Parathyroid adenoma (tissue), 2 donors: ENCODE results near the gene EML6.

Experiments
- H2AFZ ChIP-seq: fragments of 300-600 bp; sonication (generic); one replicate; pipeline ENCODE4 v1.7.0; 2017; ENCODE audit warnings: antibody characterized with exemption, mild to moderate bottlenecking
- H3K27ac ChIP-seq: fragments of 300-600 bp; sonication (generic); one replicate; pipeline ENCODE4 v1.7.0; 2017
- H3K27me3 ChIP-seq: fragments of 300-600 bp; sonication (generic); one replicate; pipeline ENCODE4 v1.7.0; 2017; ENCODE audit warnings: low read length; ENCODE audit not compliant: control insufficient read depth, insufficient read depth
- H3K36me3 ChIP-seq: fragments of 300-600 bp; sonication (generic); one replicate; pipeline ENCODE4 v1.7.0; 2017; ENCODE audit warnings: low read length; ENCODE audit not compliant: control insufficient read depth, insufficient read depth
- H3K4me1 ChIP-seq: fragments of 300-600 bp; sonication (generic); one replicate; pipeline ENCODE4 v1.7.0; 2017; ENCODE audit warnings: control low read depth
- H3K4me2 ChIP-seq: fragments of 300-600 bp; sonication (generic); one replicate; pipeline ENCODE4 v1.7.0; 2017; ENCODE audit warnings: low read length
- H3K4me3 ChIP-seq: fragments of 300-600 bp; sonication (generic); one replicate; pipeline ENCODE4 v1.7.0; 2017; ENCODE audit warnings: low read depth, low read length
- H3K79me2 ChIP-seq: fragments of 300-600 bp; sonication (generic); one replicate; pipeline ENCODE4 v1.7.0; 2017; ENCODE audit warnings: control low read depth
- H3K9ac ChIP-seq: fragments of 300-600 bp; sonication (generic); one replicate; pipeline ENCODE4 v1.7.0; 2017; ENCODE audit warnings: mild to moderate bottlenecking
- H3K9me3 ChIP-seq: fragments of 300-600 bp; sonication (generic); one replicate; pipeline ENCODE4 v1.7.0; 2017; ENCODE audit warnings: low read length; ENCODE audit not compliant: control insufficient read depth
- TF ChIP-seq, protein P1 (sequence below): fragments of 300-600 bp; sonication (generic); IDR thresholded peaks from one replicate; pipeline ENCODE4 v1.7.0; 2017; ENCODE audit warnings: antibody characterized with exemption, mild to moderate bottlenecking
- donor health status: primary hyperparathyroidism.

EML6 gene

DNA sequence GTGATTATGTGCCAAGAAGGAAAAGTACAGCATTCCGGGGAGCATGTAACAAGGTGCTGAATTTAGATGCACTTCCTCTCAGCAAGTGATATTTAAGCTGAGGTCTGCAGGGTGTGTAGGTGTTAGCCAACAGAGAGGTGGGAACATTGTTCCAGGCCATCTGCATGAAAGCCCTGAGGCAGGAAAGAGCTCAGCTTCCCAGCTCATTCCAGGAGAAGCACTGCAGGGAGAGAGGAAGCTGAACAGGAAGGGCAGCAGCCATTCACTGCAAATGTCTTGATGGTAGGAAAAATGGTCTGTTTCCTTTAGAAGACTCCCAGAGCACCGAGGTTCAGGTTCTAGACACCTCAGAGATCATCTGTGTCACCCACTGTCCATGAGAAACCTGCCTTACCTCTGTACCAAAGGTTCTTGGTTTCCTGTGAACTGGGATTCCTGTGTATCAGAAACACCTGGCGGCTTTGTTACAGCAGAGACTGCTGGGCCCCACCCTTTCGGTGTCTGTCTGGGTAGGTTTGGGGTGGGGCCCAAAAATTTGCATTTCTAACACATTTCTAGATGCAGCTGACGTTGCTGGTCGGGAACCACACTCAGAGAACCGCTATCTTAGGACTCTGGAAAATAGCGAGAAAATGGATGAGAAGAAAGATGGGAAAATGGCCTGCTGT is 242.8 kb downstream of the EML6 start:
- Histone ChIP-seq H3K4me3 (no peak overlapping the region), H3K27ac (no peak overlapping the region), H3K36me3 (no peaks in the 10 kb centered on the region), H3K79me2 (no peaks in the 10 kb centered on the region), H2AFZ (no peak overlapping the region), H3K9me3 (no peaks in the 10 kb centered on the region), H3K4me1 (no peaks in the 10 kb centered on the region), H3K4me2 (no peak overlapping the region), H3K9ac (no peak overlapping the region), H3K27me3 (no peaks in the 10 kb centered on the region)
- TF ChIP-seq, protein P1, sequence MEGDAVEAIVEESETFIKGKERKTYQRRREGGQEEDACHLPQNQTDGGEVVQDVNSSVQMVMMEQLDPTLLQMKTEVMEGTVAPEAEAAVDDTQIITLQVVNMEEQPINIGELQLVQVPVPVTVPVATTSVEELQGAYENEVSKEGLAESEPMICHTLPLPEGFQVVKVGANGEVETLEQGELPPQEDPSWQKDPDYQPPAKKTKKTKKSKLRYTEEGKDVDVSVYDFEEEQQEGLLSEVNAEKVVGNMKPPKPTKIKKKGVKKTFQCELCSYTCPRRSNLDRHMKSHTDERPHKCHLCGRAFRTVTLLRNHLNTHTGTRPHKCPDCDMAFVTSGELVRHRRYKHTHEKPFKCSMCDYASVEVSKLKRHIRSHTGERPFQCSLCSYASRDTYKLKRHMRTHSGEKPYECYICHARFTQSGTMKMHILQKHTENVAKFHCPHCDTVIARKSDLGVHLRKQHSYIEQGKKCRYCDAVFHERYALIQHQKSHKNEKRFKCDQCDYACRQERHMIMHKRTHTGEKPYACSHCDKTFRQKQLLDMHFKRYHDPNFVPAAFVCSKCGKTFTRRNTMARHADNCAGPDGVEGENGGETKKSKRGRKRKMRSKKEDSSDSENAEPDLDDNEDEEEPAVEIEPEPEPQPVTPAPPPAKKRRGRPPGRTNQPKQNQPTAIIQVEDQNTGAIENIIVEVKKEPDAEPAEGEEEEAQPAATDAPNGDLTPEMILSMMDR = no peak

DNA sequence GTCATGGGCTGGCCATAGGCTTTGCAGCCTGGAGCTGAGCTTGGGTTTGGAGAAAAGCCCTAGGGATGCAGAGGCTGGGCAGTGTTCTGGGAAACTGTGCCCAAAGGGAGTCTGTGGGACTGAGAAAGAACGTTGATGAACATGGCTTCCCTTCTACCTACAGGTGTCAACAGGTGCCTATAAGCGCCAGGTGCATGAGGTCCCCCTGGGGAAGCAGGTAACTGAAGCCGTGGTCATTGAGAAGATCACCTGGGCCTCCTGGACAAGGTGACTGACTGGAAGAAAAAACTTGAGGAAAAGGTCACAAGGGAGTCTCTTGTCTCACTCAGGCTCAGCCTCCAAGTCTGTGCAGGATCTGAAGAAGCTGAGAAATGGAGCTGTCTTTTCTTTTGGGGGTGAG is 243.4 kb downstream of the EML6 start:
- H3K4me3 ChIP-seq = no peak overlapping the region
- no peak overlapping the region for H3K27ac ChIP-seq
- no peaks in the 10 kb centered on the region for H3K4me1 ChIP-seq
- H3K36me3 ChIP-seq = no peaks in the 10 kb centered on the region
- no peaks in the 10 kb centered on the region for H3K9me3 ChIP-seq
- H3K9ac ChIP-seq = no peak overlapping the region
- no peaks in the 10 kb centered on the region for H3K79me2 ChIP-seq
- H2AFZ ChIP-seq = no peak overlapping the region
- no peaks in the 10 kb centered on the region for H3K27me3 ChIP-seq
- H3K4me2 ChIP-seq = no peak overlapping the region
- TF ChIP-seq, protein P1 = no peak

DNA sequence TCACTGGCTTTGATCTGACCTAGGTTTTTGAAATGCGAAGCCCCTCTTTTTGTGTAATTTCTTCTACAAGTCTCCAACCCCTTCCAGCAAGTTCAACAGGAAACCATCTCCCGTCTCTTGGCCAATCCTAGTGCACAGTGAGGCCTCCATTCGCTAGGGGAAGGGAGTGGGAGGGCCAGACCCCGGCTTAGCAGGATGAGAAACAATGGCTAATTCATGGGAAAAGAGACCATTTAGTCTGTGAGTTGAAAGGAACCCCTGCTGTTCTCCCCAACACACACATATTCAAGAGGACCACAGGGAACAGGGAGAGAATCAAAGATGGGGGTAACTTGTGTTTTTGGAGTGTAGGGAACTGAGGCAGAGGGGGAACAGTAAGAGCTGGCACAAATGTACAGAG is 243.8 kb downstream of the EML6 start:
- H3K36me3 ChIP-seq = no peaks in the 10 kb centered on the region
- no peaks in the 10 kb centered on the region for H3K4me1 ChIP-seq
- TF ChIP-seq, protein P1 = no peak
- H3K4me2 ChIP-seq = no peak overlapping the region
- no peak overlapping the region for H3K27ac ChIP-seq
- H3K79me2 ChIP-seq = no peaks in the 10 kb centered on the region
- no peak overlapping the region for H3K9ac ChIP-seq
- H3K9me3 ChIP-seq = no peaks in the 10 kb centered on the region
- no peaks in the 10 kb centered on the region for H3K27me3 ChIP-seq
- no peak overlapping the region for H3K4me3 ChIP-seq
- no peak overlapping the region for H2AFZ ChIP-seq

DNA sequence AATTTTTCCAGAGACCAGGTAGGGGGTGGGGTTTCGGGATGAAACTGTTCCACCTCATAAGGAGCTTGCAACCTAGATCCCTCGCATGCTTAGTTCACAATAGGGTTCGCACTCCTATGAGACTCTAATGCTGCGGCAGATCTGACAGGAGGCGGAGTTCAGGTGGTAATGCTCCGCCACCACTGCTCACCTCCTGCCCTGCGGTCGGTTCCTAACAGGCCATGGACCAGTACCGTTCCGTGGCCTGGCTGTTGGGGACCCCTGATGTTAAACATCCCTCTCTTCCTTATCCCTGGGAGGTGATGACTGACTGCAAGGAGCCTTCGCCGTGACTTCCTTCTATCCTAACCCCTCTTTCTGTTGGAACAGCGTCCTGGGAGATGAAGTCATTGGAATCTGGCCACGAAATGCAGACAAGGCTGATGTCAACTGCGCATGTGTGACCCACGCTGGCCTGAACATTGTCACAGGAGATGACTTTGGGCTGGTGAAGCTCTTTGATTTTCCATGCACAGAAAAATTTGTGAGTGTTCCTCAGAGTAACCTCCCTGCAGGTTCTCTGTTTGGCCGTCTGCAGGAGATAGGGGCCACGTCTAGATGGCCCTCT is 244.4 kb downstream of the EML6 start:
- H3K4me3 ChIP-seq = no peak overlapping the region
- TF ChIP-seq, protein P1 = no peak
- no peaks in the 10 kb centered on the region for H3K36me3 ChIP-seq
- H3K27ac ChIP-seq = no peak overlapping the region
- no peaks in the 10 kb centered on the region for H3K4me1 ChIP-seq
- no peak overlapping the region for H2AFZ ChIP-seq
- no peaks in the 10 kb centered on the region for H3K9me3 ChIP-seq
- no peaks in the 10 kb centered on the region for H3K79me2 ChIP-seq
- no peak overlapping the region for H3K9ac ChIP-seq
- no peaks in the 10 kb centered on the region for H3K27me3 ChIP-seq
- no peak overlapping the region for H3K4me2 ChIP-seq
